HuH-7 (cell line): ENCODE data around the gene HAGHL.

Experiments
- DNase-seq: peaks from one replicate; pipeline ENCODE4 v3.0.0; 2011; ENCODE audit warnings: low spot score

HAGHL gene

GRCh38 chr16:726438-727290, at the start of gene HAGHL, which contains the start of gene CCDC78:
HAGHL (plus strand) TSS chr16:727106; CDS start chr16:727510, 404 bp downstream.
CCDC78 (minus strand) TSS chr16:726443; CDS start chr16:726367, 76 bp downstream.
- DNase-seq: peak; percentile 60

GRCh38 chr16:677316-678190, 49.4 kb upstream of the HAGHL start:
- DNase-seq: no peak

- DNase-seq: no peak
These were observed 48.6 kb upstream of the HAGHL start for GRCh38 chr16:678209-678857.

- DNase-seq: no peak
These were observed 47.8 kb upstream of the HAGHL start for GRCh38 chr16:678858-679813.

- DNase-seq: peak; percentile 70
These were observed 46.9 kb upstream of the HAGHL start, which contains the start of gene STUB1 for GRCh38 chr16:679814-680624. STUB1 (plus strand) TSS chr16:680410; CDS start chr16:680526, 116 bp downstream.

GRCh38 chr16:680625-680945, 46.3 kb upstream of the HAGHL start:
- DNase-seq: no peak

GRCh38 chr16:680967-681745, 45.8 kb upstream of the HAGHL start:
- DNase-seq: no peak

- DNase-seq: no peak
These were observed 45.0 kb upstream of the HAGHL start for GRCh38 chr16:681746-682427.

GRCh38 chr16:682493-683395, 44.2 kb upstream of the HAGHL start:
- DNase-seq: no peak

GRCh38 chr16:683396-684070, 43.4 kb upstream of the HAGHL start:
- no peak for DNase-seq

- peak; percentile 82 for DNase-seq
These were observed 42.7 kb upstream of the HAGHL start, which contains the start of gene JMJD8 for GRCh38 chr16:684071-684794. JMJD8 (minus strand) TSS chr16:684334; CDS start chr16:684319, 15 bp downstream.

GRCh38 chr16:684961-685696, 41.8 kb upstream of the HAGHL start:
- DNase-seq: no peak

GRCh38 chr16:685967-686366, 40.9 kb upstream of the HAGHL start:
- no peak for DNase-seq

- no peak for DNase-seq
These were observed 40.2 kb upstream of the HAGHL start for GRCh38 chr16:686459-687260.

GRCh38 chr16:687499-687898, 39.4 kb upstream of the HAGHL start:
- DNase-seq: no peak
